LNCAP (cell line): Measurements from ENCODE around the gene FOXE3.

Experiments
- TF ChIP-seq, protein P1 (sequence below): fragments of 450-650 bp; IDR thresholded peaks from 2 replicates; pipeline ENCODE4 v1.5.1; 2017; ENCODE audit warnings: mild to moderate bottlenecking

The FOXE3 gene

DNA sequence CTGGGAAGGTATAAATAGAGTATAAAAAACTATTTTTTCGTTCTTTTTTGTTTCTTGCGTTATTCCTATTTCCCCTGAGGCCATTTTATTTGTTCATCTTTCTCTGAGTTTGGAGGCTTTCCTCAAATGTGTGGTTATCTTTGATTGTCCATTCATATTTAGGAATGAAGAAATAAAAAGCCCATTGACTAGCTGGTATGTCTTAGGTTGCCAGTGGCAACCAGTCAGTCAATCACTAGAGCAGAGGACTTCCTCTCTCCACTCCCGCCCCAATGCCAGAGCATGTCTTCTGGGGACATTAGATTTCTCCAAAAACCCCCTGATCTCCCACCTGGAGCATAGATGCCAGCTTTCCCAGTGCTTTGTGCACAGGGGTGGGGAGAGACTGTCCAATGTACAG, 20.7 kb upstream of the FOXE3 start:
- TF ChIP-seq, protein P1, sequence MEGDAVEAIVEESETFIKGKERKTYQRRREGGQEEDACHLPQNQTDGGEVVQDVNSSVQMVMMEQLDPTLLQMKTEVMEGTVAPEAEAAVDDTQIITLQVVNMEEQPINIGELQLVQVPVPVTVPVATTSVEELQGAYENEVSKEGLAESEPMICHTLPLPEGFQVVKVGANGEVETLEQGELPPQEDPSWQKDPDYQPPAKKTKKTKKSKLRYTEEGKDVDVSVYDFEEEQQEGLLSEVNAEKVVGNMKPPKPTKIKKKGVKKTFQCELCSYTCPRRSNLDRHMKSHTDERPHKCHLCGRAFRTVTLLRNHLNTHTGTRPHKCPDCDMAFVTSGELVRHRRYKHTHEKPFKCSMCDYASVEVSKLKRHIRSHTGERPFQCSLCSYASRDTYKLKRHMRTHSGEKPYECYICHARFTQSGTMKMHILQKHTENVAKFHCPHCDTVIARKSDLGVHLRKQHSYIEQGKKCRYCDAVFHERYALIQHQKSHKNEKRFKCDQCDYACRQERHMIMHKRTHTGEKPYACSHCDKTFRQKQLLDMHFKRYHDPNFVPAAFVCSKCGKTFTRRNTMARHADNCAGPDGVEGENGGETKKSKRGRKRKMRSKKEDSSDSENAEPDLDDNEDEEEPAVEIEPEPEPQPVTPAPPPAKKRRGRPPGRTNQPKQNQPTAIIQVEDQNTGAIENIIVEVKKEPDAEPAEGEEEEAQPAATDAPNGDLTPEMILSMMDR: no peak

DNA sequence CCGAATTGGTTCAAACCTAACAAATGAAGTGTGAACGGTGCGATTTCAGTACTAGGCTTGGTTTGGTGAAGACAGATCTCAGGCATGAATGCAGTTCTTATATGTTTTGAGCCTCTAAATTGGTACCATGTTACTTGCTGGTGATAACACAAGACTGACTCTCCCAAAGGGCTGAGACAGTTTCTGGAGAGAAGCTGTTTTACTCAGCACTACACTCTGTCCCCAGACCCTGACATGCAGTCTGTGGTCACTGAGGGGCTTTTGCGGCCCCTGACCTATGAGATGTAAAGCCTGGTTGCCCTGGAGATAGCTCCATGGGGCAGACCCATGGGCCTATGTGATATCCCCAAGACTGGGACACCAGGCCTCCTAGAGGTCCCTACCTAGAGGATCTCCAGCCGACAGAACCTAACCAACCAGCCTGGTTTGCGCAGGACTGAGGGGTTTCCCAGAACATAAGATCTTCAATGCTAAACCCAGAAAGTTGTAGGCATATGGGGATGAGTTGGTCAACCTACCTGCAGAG, 19.4 kb upstream of the FOXE3 start:
- TF ChIP-seq, protein P1: no peak

DNA sequence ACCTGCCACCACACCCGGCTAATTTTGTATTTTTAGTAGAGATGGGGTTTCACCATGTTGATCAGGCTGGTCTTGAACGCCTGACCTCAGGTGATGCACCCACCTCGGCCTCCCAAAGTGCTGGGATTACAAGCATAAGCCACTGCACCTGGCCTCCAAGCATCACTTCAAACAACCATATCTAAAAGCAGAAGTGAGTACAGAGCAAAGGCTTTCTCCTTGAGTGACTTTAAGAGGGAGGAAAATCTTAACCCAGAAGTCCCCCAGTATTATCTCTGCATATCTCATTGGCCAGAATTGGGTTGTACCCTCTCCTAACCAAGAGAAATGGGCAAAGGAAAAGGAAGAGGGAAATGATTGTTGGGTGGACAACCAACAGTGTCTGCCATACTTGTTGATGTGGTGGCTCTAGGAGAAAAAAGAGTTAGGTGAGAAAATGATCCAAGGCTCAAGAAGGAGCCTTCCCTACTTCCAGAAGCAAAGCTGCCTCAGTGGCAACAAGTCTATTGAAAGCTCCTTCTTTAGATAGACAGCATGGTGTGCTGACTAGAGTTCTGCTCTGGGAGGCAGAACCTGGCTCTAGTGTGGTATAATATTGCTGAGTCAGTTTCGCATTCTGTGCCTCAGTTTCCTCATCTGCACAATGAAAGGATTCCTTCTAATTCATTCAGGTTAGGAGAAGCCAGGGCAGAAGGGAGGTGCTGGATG, 16.8 kb upstream of the FOXE3 start:
- TF ChIP-seq, protein P1: no peak

DNA sequence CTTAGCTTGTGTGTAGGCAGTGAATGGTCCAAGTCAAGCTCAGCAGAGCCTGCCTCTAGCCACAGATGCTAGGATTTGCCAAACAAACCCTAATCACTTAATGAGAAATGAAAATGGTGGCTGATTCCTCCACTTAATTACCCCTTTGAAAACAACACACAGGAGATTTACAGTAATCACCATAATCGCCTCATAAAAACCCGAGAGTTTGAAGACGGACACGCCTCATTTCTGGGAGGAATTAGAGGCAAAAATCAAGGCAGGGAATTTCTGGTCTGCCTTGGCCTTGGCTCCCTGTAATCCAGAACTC, 16.3 kb upstream of the FOXE3 start:
- TF ChIP-seq, protein P1: no peak

DNA sequence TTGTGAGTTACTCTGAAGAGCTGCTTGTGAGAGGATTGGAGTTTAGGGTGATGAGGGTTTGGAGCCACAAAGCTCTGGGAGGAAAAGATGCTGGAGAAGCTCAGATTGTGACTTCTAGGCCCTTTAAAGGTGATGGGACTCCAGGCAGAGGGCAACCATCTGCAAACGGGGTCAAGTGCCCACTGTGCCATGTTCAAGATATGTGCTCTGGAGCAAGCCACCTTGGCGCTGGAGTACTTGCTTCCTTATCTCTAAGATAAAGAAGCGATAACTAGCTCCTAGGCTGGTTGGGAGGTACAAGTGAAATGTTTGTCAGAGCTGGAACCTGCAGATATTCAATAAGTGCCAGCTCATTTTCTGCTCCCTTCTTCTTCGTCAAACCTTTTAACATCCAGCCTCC, 14.3 kb upstream of the FOXE3 start:
- TF ChIP-seq, protein P1: no peak

DNA sequence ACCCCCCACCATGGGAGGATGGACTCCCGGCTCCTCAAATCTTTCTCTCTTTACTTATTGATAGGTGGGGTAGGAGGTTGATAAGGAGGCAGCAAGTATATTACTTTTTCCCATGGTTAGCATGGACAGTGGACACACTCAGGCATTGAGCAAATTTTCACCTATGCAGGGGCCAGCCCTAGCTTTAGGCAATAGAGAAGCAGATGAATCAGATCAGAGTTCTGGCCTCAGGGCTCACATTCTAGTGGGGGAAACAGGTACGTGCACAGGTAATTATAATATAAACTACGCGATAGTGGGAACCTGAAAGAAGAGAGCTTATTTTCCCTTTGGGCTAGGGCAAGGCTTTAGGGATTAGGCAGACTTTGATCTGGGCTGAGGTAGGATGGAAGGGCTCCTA, 13.5 kb upstream of the FOXE3 start:
- TF ChIP-seq, protein P1: no peak

DNA sequence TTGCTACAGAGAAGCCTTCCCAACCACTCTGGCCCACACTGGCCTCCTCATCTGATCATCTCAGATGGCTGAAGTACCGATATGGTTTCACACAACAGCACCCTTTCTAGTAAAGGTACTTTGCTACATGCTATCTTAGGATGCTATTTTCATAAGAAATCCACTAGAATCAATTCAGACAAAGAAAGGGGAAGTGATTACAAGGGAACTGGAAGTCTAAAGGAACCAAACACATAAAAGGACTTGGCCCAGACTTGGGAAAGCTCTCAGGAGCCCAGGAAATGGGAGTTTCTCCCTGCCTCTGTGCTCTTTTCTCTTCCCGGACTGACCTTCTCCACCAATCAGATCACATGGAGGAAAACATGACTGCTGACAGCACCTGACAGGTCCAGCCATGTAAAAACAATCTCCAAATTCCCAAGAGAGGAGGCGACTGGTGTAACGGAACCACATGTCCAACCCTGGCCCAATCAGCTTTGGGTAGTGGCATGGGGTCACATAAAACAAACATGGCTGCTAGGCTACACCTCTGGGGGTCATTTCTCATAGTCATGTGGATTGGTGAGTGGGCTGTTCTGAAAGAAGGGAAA, 12.7 kb upstream of the FOXE3 start:
- TF ChIP-seq, protein P1: no peak

DNA sequence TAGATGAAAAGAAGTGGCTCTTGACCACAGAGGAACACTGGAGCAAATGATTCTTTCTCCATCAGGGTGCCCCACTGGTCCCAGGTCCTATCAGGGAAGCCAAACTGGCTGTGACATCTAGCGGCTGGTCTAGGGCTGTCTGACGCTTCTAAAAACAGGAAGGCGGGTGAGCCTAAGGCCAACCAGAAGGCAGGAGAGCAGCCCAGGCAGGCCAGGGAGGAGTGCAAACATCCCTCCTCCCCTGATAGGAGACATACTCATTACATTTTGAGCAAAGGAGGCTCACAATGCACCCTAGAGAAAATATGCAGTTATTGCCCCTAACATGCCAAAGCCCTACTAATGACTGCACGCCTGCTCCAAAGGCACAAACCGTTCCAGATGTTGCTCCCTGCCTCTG, 10.4 kb upstream of the FOXE3 start:
- TF ChIP-seq, protein P1: no peak
